ENCODE measurements around the gene CENPO.

CENPO gene

GRCh38 chr2:24859968-24860600 lies 66.9 kb downstream of the CENPO start:
- DNase-seq (ENCODE audit: low read depth, low spot score): no peak

- no peak for DNase-seq (ENCODE audit: low read depth, low spot score)
Measured at GRCh38 chr2:24860631-24861030, 67.4 kb downstream of the CENPO start.

GRCh38 chr2:24861500-24861899 lies 68.3 kb downstream of the CENPO start:
- no peak for DNase-seq (ENCODE audit: low read depth, low spot score)

- DNase-seq (ENCODE audit: low read depth, low spot score): no peak
Measured at GRCh38 chr2:24863641-24864040, 70.4 kb downstream of the CENPO start.

GRCh38 chr2:24866946-24867345 lies 73.7 kb downstream of the CENPO start:
- no peak for DNase-seq (ENCODE audit: low read depth, low spot score)

- DNase-seq (ENCODE audit: low read depth, low spot score): no peak
Measured at GRCh38 chr2:24870440-24870839, 77.2 kb downstream of the CENPO start.

- DNase-seq (ENCODE audit: low read depth, low spot score): no peak
Measured at GRCh38 chr2:24870891-24871705, 77.9 kb downstream of the CENPO start.

GRCh38 chr2:24871852-24872333 lies 78.7 kb downstream of the CENPO start:
- no peak for DNase-seq (ENCODE audit: low read depth, low spot score)
